CD14-positive monocyte (primary cell): ENCODE measurements around the gene WDR33. TPM values are rescaled to one million over a fixed set of nuclear protein-coding genes. Genes with fewer than 3 reads are reported as not detected.

Experiments
- DNase-seq, 3 donors: peaks; one replicate each; pipeline ENCODE4 v3.0.0-alpha.2; 2011 to 2022
- H2AFZ ChIP-seq: 2 replicates; pipeline ENCODE4 v1.6.0; 2012; ENCODE audit warnings: mild to moderate bottlenecking, low read depth, low read length, inconsistent platforms; ENCODE audit not compliant: insufficient read depth, poor library complexity, severe bottlenecking
- H3K27ac ChIP-seq, 2 donors: 1 replicate in 1 of 2; 2 replicates in 1 of 2; pipeline ENCODE4 v1.5.1; 2012 to 2013; ENCODE audit warnings: low read length in 2 of 2, control low read depth in 1 of 2, inconsistent platforms in 1 of 2, low read depth in 1 of 2, mild to moderate bottlenecking in 1 of 2
- H3K27me3 ChIP-seq, 2 donors: one replicate each; pipeline versions ENCODE4 v1.6.0 to v1.6.1; 2011 to 2013; ENCODE audit warnings: low read length in 2 of 2; ENCODE audit not compliant: control insufficient read depth in 2 of 2, insufficient read depth in 2 of 2
- H3K36me3 ChIP-seq, 2 donors: replicated peaks in 1 of 2; 1 replicate in 1 of 2; 2 replicates in 1 of 2; pipeline versions ENCODE4 v1.5.1 to v1.6.1; 2012 to 2013; ENCODE audit warnings: low read length in 2 of 2, control low read depth in 1 of 2, inconsistent platforms in 1 of 2, mild to moderate bottlenecking in 1 of 2; ENCODE audit not compliant: insufficient read depth in 2 of 2, control insufficient read depth in 1 of 2
- H3K4me1 ChIP-seq, 2 donors: 1 replicate in 1 of 2; 2 replicates in 1 of 2; pipeline versions ENCODE4 v1.5.1 to v1.6.1; 2012 to 2013; ENCODE audit warnings: low read length in 2 of 2, control low read depth in 1 of 2, inconsistent platforms in 1 of 2, mild to moderate bottlenecking in 1 of 2, moderate library complexity in 1 of 2; ENCODE audit not compliant: insufficient read depth in 2 of 2, control insufficient read depth in 1 of 2
- H3K4me2 ChIP-seq: replicated peaks from 2 replicates; pipeline ENCODE3; 2012; ENCODE audit warnings: low read length, moderate library complexity, mild to moderate bottlenecking; ENCODE audit not compliant: poor library complexity, severe bottlenecking; ENCODE audit errors: extremely low read depth
- H3K4me3 ChIP-seq, 3 experiments: fragments of 200-600 bp in 1 of 3; sonication (generic) in 1 of 3; replicated peaks in 1 of 3; 1 replicate in 2 of 3; 2 replicates in 1 of 3; pipeline ENCODE4 v1.5.1; 2011 to 2013; ENCODE audit warnings: low read length in 3 of 3, mild to moderate bottlenecking in 3 of 3, control low read depth in 2 of 3, low read depth in 2 of 3, inconsistent platforms in 1 of 3, moderate library complexity in 1 of 3
- H3K79me2 ChIP-seq: 2 replicates; pipeline ENCODE4 v1.6.0; 2012; ENCODE audit warnings: mild to moderate bottlenecking, control low read depth, inconsistent platforms, low read length, moderate library complexity; ENCODE audit not compliant: insufficient read depth
- H3K9ac ChIP-seq: 2 replicates; pipeline ENCODE4 v1.6.0; 2017; ENCODE audit warnings: low read length, mild to moderate bottlenecking; ENCODE audit not compliant: insufficient read depth, poor library complexity, severe bottlenecking
- H3K9me3 ChIP-seq, 2 donors: replicated peaks in 1 of 2; 1 replicate in 1 of 2; 2 replicates in 1 of 2; pipeline versions ENCODE4 v1.5.1 to v1.6.1; 2012 to 2013; ENCODE audit warnings: low read length in 2 of 2, control low read depth in 1 of 2; ENCODE audit not compliant: control insufficient read depth in 1 of 2, insufficient read depth in 1 of 2
- H4K20me1 ChIP-seq: 2 replicates; pipeline ENCODE4 v1.6.0; 2012; ENCODE audit warnings: mild to moderate bottlenecking, low read length, control low read depth, moderate library complexity; ENCODE audit not compliant: insufficient read depth
- H3K27ac Mint-ChIP-seq, 7 donors: one replicate each; pipeline ENCODE4 v1.8.0; 2020; ENCODE audit warnings: mild to moderate bottlenecking in 7 of 7, mixed read lengths in 7 of 7, moderate library complexity in 6 of 7, inconsistent platforms in 2 of 7
- H3K27me3 Mint-ChIP-seq, 3 donors: one replicate each; pipeline ENCODE4 v1.8.0; 2021 to 2022; ENCODE audit warnings: low read depth in 3 of 3, mild to moderate bottlenecking in 3 of 3, mixed read lengths in 3 of 3, moderate library complexity in 3 of 3, inconsistent platforms in 1 of 3
- H3K36me3 Mint-ChIP-seq, 2 donors: one replicate each; pipeline ENCODE4 v1.8.0; 2020; ENCODE audit warnings: mixed read lengths in 2 of 2, inconsistent platforms in 1 of 2, mild to moderate bottlenecking in 1 of 2
- H3K4me1 Mint-ChIP-seq: one replicate; pipeline ENCODE4 v1.8.0; 2020; ENCODE audit warnings: mild to moderate bottlenecking, mixed read lengths
- H3K4me3 Mint-ChIP-seq, 2 donors: one replicate each; pipeline ENCODE4 v1.8.0; 2020; ENCODE audit warnings: mild to moderate bottlenecking in 2 of 2, mixed read lengths in 2 of 2, moderate library complexity in 1 of 2
- H3K9me3 Mint-ChIP-seq, 7 donors: one replicate each; pipeline ENCODE4 v1.8.0; 2020 to 2022; ENCODE audit warnings: mixed read lengths in 7 of 7, mild to moderate bottlenecking in 6 of 7, moderate library complexity in 6 of 7, inconsistent platforms in 2 of 7
- WGBS: methylation state at CpG from one replicate; pipeline ENCODE4 v1.1.5; 2013; ENCODE audit warnings: missing lambda C conversion rate; ENCODE audit not compliant: insufficient coverage; 5-methylcytosine and 5-hydroxymethylcytosine counted together
- intact Hi-C, 2 donors: fragments of 100-400 bp; cut with micrococcal nuclease; formaldehyde crosslinking; loops; one replicate each; pipeline versions ENCODE4 v1.15.0 to v1.15.1; 2023
- polyA plus RNA-seq, 3 donors: library from polyadenylated mRNA; depleted of rRNA in 1 of 3; unstranded in 2 of 3; stranded (reverse) in 1 of 3; fragments of 300-500 nt in 2 of 3; fragments of >200 nt in 1 of 3; fragmentation: Illumina TruSeq in 2 of 3; gene quantifications; 1 replicate in 2 of 3; 2 replicates in 1 of 3; pipeline ENCODE4 v1.2.3, GENCODE V29; 2012 to 2021
- TF ChIP-seq, protein P1 (sequence below): fragments of 200-600 bp; IDR thresholded peaks from one replicate; pipeline ENCODE4 v1.8.0; 2022; ENCODE audit warnings: antibody characterized with exemption, mild to moderate bottlenecking

WDR33 gene
- polyA plus RNA-seq, 3 donors = 12.5 to 19.6 (median 12.6) TPM

DNA sequence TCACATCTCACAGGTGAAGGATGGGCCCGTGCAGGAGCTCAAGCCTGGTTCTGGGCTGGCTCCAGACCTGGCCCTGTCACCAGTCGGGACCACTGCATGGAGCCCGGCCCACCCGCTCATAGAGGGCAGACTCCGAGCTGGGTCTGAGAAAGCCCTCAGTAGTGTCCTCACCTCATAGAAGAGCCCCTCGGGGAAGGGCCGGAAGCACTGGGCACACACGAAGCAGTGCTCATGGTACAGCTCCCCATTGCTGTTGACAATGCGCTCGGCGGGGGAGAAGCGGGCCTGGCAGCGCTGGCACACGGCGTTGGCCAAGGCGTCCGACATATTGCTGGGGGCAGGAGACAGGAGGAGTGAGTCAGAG is 153.8 kb downstream of the WDR33 start:
- peaks cover 0 to 2% of the 10 kb centered on the region in 2 donors for H3K27me3 ChIP-seq
- H3K27ac ChIP-seq = no peak overlapping the region
- peaks cover 9% of the 10 kb centered on the region for H3K4me1 Mint-ChIP-seq
- no peak overlapping the region for H3K9ac ChIP-seq
- intact Hi-C loops = no loop called here
- H3K9me3 Mint-ChIP-seq = peaks cover 0 to 7% (median 5%) of the 10 kb centered on the region in 7 donors
- H3K9me3 ChIP-seq = peaks cover 0 to 7% of the 10 kb centered on the region in 2 donors
- no peaks in the 10 kb centered on the region for H4K20me1 ChIP-seq
- H2AFZ ChIP-seq = no peak overlapping the region
- H3K27ac Mint-ChIP-seq = no peak overlapping the region
- over 99% methylated on average over 17 of the region's 17 CpGs for WGBS
- H3K4me2 ChIP-seq = no peak overlapping the region
- no peak overlapping the region for H3K4me3 ChIP-seq
- peaks cover 4 to 6% (median 4%) of the 10 kb centered on the region in 3 donors for H3K27me3 Mint-ChIP-seq
- H3K36me3 ChIP-seq = no peaks in the 10 kb centered on the region
- no peaks in the 10 kb centered on the region for H3K36me3 Mint-ChIP-seq
- no peak for DNase-seq
- H3K79me2 ChIP-seq = no peaks in the 10 kb centered on the region
- no peak overlapping the region for H3K4me3 Mint-ChIP-seq
- no peaks in the 10 kb centered on the region for H3K4me1 ChIP-seq
- TF ChIP-seq, protein P1, sequence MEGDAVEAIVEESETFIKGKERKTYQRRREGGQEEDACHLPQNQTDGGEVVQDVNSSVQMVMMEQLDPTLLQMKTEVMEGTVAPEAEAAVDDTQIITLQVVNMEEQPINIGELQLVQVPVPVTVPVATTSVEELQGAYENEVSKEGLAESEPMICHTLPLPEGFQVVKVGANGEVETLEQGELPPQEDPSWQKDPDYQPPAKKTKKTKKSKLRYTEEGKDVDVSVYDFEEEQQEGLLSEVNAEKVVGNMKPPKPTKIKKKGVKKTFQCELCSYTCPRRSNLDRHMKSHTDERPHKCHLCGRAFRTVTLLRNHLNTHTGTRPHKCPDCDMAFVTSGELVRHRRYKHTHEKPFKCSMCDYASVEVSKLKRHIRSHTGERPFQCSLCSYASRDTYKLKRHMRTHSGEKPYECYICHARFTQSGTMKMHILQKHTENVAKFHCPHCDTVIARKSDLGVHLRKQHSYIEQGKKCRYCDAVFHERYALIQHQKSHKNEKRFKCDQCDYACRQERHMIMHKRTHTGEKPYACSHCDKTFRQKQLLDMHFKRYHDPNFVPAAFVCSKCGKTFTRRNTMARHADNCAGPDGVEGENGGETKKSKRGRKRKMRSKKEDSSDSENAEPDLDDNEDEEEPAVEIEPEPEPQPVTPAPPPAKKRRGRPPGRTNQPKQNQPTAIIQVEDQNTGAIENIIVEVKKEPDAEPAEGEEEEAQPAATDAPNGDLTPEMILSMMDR = no peak

DNA sequence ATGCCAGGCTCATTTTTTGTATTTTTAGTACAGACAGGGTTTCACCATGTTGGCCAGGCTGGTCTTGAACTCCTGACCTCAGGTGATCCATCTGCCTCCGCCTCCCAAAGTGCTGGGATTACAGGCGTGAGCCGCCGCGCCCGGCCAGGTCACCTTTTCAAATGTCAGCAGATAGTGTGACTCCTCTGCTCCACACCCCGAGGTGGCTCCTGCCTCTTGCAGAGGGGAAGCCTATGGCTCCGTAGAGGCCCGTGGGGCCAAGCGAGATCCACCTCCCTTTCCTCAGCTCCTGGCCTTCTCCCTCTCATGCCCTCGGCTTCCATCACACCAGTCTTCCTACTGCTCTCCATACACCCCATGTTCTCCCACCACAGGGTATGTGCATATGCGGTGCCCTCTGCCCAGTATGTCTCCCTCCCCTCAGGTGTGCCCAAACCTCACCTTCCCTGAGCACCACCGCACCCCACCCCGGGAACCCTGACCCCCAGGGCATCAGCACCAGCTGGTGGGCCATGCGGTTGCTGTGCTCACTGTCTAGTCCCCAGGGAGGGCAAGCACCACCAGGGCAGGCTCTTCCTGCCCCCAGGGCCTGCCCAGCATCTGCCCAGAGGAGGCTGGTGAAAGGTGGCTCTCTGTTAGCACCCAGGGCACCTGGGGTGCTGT is 154.3 kb downstream of the WDR33 start:
- intact Hi-C loops = no loop called here
- TF ChIP-seq, protein P1 = no peak
- H2AFZ ChIP-seq = no peak overlapping the region
- 96% methylated on average over 15 of the region's 15 CpGs for WGBS
- no peak overlapping the region for H3K4me2 ChIP-seq
- no peaks in the 10 kb centered on the region for H3K27me3 ChIP-seq
- H3K36me3 Mint-ChIP-seq = no peaks in the 10 kb centered on the region
- H3K9me3 ChIP-seq = peaks cover 0 to 7% of the 10 kb centered on the region in 2 donors
- DNase-seq = no peak
- H3K79me2 ChIP-seq = no peaks in the 10 kb centered on the region
- H3K4me1 ChIP-seq = no peaks in the 10 kb centered on the region
- H3K27ac Mint-ChIP-seq = no peak overlapping the region
- no peaks in the 10 kb centered on the region for H3K36me3 ChIP-seq
- no peak overlapping the region for H3K4me3 ChIP-seq
- H3K27ac ChIP-seq = no peak overlapping the region
- H3K9ac ChIP-seq = no peak overlapping the region
- no peaks in the 10 kb centered on the region for H4K20me1 ChIP-seq
- peaks cover 0 to 4% (median 3%) of the 10 kb centered on the region in 3 donors for H3K27me3 Mint-ChIP-seq
- no peak overlapping the region for H3K4me3 Mint-ChIP-seq
- H3K9me3 Mint-ChIP-seq = peaks cover 0 to 7% (median 5%) of the 10 kb centered on the region in 7 donors
- H3K4me1 Mint-ChIP-seq = peaks cover 11% of the 10 kb centered on the region
